Loucy (cell line): ENCODE data around the gene FAM161A.

ENCODE experiments used
- CTCF ChIP-seq: fragments of 200-600 bp; sonication (generic); conservative IDR thresholded peaks from 2 replicates; pipeline ENCODE4 v1.5.1; 2014; ENCODE audit warnings: mild to moderate bottlenecking, antibody characterized with exemption, low read length
- EZH2phosphoT487 ChIP-seq: fragments of 200-600 bp; IDR thresholded peaks from 2 replicates; pipeline ENCODE4 v1.6.1; 2018; ENCODE audit warnings: antibody characterized with exemption, mild to moderate bottlenecking, moderate library complexity, borderline replicate concordance

- TF ChIP-seq CTCF (no peak), EZH2phosphoT487 (no peak)
Measured at GRCh38 chr2:61841286-61841685, 12.6 kb downstream of the FAM161A start.
